ENCODE data around the gene RASA4B. TPM values are rescaled to one million over a fixed set of nuclear protein-coding genes. Genes with fewer than 3 reads are reported as not detected.
"Not testable (repeated sequence)": the region's sequence is repeated elsewhere in the genome, so short reads cannot be mapped to it uniquely, and the experiment has no call there.

Gene RASA4B
- 10 to 100 TPM; 26.5 to 30.7 (median 28.4) TPM for total RNA-seq

DNA sequence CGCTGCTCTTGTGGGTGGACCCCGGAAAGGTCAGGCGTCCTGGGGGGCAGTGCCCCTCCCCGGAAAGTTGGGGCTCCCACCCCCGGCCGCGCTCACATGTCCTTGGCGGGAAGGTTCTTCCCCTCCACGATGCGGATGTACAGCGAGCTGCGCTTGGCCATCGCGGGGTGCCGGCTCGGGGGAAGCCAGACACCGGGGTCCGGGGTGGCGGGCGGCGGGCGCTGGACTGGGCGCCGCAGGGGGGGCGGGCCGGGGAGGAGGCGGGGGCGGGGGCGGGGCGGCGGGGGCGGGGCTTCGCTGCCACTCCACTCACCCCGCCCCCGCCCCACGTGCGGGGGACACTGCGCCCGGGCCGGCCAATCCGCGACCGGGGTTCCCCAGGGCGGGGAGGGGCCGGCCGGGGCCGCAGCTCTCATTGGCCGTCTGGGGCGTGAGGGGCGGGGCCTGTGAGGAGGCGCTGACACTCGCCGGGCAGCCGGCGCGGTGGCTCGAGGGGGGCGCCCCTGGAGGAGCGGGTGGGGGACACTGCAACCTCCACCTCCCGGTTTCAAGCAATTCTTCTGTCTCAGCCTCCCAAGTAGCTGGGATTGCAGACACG, at the start of gene RASA4B:
Gene RASA4B, minus strand, starts transcription at position 228 of the 598 bp plus-strand sequence. Its CDS starts 67 bp downstream, at position 161.
- not testable (repeated sequence) for H3K27ac ChIP-seq, H3K4me1 ChIP-seq, H3K9me3 ChIP-seq, H3K36me3 ChIP-seq, H3K27me3 ChIP-seq
- WGBS = no CpG with 5 or more reads among the region's 61 CpGs
- H3K4me3 ChIP-seq = peak within 1 kb of the TSS; percentile 31
- DNase-seq (ENCODE audit: low spot score in 2 of 2) = peak in 1 of 2 donors; percentile 46

DNA sequence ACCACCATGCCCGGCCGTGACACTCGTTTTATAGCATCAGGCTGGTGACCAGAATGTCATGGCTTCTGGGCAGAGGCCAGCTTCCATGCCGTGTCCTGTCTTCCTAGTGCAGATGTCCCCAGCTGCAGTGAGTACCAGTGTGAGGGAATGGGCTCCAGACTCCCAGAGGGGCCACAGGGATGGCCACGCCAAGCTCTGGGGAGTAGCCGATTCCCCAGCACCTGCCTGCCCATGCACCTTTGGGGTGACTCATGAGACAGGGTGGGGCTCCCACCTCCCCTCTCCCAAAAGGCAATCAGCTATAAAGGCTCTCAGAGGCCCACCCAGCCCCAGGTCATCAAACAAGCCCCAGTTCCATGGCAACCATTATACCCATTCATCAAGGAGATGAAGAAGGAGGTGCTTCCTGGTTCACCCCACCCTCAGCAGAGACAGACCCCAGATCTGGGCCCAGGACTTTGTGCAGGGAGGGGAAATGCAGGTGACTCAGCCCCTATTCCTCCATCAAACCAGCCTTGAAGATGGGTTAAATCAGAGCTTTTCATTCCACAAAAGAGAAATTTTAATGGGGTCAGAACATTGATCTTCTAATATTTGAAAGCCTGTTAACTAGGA, 33.3 kb upstream of the RASA4B start, which contains the start of gene SPDYE2:
Gene SPDYE2, plus strand, starts transcription at position 419 of the 615 bp plus-strand sequence. CDS start 2,030 bp downstream, outside the sequence.
- DNase-seq (ENCODE audit: low spot score in 2 of 2); H3K27ac ChIP-seq; H3K27me3 ChIP-seq; H3K9me3 ChIP-seq; H3K36me3 ChIP-seq; H3K4me3 ChIP-seq; H3K4me1 ChIP-seq: not testable (repeated sequence)
- WGBS = no CpG with 5 or more reads among the region's 6 CpGs

DNA sequence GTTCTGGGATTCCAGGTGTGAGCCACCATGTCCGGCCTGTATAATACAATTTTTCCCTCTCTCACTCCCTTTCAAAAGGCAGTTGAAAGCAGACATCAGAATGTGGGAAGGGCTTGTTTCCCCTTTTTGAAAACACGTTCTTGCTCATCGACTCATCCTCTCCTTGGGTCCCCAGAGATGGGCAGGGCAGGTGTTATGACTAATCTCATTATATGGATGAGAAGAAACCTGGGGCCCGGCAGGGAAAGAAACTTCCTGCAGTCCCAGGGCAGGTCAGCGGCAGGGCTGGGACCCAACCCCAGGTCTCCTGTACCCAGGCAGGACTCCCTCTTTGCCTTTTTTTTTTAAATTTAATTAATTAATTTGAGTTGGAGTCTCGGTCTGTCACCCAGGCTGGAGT, 28.8 kb upstream of the RASA4B start:
- H3K4me1 ChIP-seq, H3K36me3 ChIP-seq, H3K27ac ChIP-seq, H3K4me3 ChIP-seq, H3K27me3 ChIP-seq, H3K9me3 ChIP-seq: not testable (repeated sequence)
- DNase-seq (ENCODE audit: low spot score in 2 of 2) = peak in 1 of 2 donors; percentile 26
- WGBS = no CpG with 5 or more reads among the region's 6 CpGs

DNA sequence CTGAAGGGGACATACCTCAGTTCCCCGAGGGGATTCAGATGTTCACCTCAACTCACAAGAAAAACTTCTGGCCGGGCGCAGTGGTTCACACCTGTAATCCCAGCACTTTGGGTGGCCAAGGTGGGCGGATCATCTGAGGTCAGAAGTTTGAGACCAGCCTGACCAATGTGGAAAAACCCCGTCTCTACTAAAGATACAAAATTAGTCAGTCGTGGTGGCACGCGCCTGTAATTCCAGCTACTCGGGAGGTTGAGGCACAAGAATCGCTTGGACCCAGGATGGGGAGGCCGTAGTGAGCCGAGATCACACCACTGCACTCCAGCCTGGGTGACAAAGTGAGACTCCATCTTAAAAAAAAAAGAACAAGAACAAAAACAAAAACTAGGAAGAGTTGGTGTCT, 27.7 kb upstream of the RASA4B start:
- H3K4me1 ChIP-seq; H3K27ac ChIP-seq; H3K36me3 ChIP-seq; H3K9me3 ChIP-seq; DNase-seq (ENCODE audit: low spot score in 2 of 2); H3K27me3 ChIP-seq; H3K4me3 ChIP-seq: not testable (repeated sequence)
- no CpG with 5 or more reads among the region's 12 CpGs for WGBS

DNA sequence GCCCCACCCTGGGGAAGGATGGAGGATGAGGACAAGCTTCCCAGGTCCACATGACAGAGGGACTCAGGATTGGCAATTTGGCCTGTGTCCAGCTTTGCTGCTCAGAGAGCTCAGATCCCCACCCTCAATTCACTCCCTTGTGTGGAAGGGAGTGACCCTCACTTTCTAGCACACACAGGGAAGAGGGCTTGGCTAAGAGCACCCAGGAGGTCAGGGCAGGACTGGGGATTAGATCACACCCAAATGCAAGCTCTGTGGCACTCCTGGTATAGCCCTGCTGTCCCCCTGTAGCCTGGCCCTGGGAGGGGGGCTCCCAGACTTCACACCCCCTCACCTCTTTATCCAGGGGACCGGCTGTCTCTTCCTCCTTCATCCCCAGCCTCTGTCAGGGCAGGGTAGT, 26.8 kb upstream of the RASA4B start:
- not testable (repeated sequence) for H3K4me3 ChIP-seq; H3K9me3 ChIP-seq; H3K4me1 ChIP-seq; DNase-seq (ENCODE audit: low spot score in 2 of 2); H3K36me3 ChIP-seq; H3K27ac ChIP-seq; H3K27me3 ChIP-seq
- no CpG with 5 or more reads among the region's 1 CpG for WGBS

DNA sequence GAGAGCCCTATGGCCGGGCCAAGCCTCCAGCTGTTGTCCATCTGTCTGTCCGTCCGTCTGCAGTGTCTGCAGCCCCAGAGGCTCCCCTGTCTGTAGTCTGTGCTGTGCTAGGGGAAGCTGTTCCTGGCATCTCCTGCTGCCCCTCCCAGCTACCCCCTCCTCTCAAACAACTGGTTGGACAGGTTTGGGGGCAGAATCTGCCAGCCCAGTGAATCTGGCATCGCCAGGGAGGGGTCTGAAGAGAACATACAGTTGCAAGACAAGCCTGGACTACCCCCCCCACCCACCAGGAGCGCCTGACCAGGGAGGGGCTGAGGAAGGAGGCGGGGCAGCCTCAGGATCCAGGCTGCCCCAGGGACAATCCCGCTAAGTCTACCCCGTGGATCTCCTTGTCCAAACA, 26.0 kb upstream of the RASA4B start, which contains the start of gene UPK3BL2:
Gene UPK3BL2, minus strand, starts transcription at position 101 of the 400 bp plus-strand sequence. Its CDS starts 60 bp downstream, at position 41.
- H3K4me1 ChIP-seq; H3K36me3 ChIP-seq; H3K27me3 ChIP-seq; H3K9me3 ChIP-seq; DNase-seq (ENCODE audit: low spot score in 2 of 2); H3K4me3 ChIP-seq; H3K27ac ChIP-seq: not testable (repeated sequence)
- WGBS = no CpG with 5 or more reads among the region's 8 CpGs

DNA sequence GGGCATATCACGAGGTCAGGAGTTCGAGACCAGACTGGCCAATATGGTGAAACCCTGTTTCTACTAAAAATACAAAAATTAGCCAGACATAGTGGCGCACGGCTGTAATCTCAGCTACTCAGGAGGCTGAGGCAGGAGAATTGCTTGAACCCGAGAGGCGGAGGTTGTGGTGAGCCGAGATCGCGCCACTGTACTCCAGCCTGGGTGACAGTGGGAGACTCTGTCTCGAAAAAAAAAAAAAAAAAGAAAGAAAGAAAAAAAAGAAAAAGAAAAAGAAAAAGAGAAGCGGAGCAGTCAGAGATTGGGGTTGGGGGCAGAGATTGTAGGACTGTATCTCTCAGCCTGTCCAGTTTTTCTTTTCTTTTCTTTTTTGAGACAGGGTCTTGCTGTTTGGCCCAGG, 25.2 kb upstream of the RASA4B start:
- not testable (repeated sequence) for H3K27me3 ChIP-seq, H3K27ac ChIP-seq, H3K4me1 ChIP-seq, H3K9me3 ChIP-seq, H3K36me3 ChIP-seq, H3K4me3 ChIP-seq
- DNase-seq (ENCODE audit: low spot score in 2 of 2) = peak in 1 of 2 donors; percentile 31
- WGBS = no CpG with 5 or more reads among the region's 11 CpGs

DNA sequence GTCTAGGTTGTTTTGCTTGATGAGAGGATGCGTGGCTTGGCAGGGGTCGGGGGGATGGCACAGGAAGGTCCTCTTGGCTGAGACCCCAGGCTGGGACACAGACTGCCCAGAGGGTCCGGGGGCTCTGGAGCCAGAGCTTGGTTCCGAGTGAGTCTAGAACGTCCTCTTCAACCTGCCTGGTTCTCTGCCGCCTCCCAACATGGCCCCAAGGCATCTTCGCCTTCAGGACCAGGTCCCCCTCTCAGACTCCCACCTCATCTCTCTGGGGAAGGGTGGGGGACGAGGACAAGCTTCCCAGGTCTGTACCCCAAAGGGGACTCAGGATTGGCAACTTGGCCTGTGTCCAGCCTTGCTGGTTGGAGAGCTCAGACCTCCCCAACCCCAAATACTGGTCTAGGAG, 24.5 kb upstream of the RASA4B start:
- DNase-seq (ENCODE audit: low spot score in 2 of 2) = peak in 1 of 2 donors; percentile 37
- not testable (repeated sequence) for H3K4me3 ChIP-seq, H3K9me3 ChIP-seq, H3K27ac ChIP-seq, H3K36me3 ChIP-seq, H3K4me1 ChIP-seq, H3K27me3 ChIP-seq
- no CpG with 5 or more reads among the region's 8 CpGs for WGBS

DNA sequence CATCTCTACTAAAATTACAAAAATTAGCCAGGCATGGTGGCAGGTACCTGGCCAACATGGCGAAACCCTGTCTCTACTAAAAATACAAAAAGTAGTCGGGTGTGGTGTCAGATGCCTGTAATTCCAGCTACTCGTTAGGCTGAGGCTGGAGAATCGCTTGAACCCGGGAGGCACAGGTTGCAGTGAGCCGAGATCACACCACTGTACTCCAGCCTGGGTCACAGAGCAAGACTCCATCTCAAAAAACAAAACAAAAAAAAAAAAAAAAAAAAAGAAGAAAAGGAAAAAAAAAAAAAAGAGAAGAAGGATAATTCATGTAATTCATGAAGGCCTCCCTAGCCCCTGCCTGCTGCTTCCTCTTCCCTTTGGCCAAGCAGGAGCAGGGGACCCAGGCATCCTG, 23.0 kb upstream of the RASA4B start:
- no CpG with 5 or more reads among the region's 6 CpGs for WGBS
- not testable (repeated sequence) for H3K27me3 ChIP-seq; H3K4me3 ChIP-seq; H3K4me1 ChIP-seq; H3K36me3 ChIP-seq; DNase-seq (ENCODE audit: low spot score in 2 of 2); H3K9me3 ChIP-seq; H3K27ac ChIP-seq

DNA sequence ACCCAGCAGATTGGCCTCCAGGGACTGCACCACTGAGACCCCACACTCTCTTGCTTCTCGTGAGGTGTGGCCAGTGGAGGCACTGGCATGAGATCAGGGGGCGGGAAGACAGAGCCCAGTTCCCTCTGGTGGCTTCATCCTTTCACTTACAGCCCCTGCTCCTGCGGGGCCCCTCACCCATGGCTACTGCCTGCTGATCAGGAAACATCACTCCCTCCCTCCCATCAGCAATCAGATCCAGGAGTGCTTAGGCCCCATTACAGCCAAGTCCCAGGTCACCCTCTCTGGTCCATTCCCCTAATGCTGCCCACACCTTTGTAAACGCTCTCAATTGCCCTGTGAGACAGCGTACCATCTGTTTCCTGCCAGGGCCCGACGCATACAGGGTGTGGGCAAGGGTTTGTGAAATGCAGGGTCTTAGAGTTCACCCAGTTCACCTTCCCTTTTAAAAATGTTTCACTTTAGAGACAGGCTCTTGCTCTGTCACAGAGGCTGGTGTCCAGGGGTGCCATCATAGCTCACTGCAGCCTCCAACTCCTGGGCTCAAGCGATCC, 17.6 kb upstream of the RASA4B start:
- WGBS = 58% methylated on average over 1 of the region's 8 CpGs
- DNase-seq (ENCODE audit: low spot score in 2 of 2); H3K27me3 ChIP-seq; H3K9me3 ChIP-seq; H3K27ac ChIP-seq; H3K4me1 ChIP-seq; H3K36me3 ChIP-seq; H3K4me3 ChIP-seq: not testable (repeated sequence)

DNA sequence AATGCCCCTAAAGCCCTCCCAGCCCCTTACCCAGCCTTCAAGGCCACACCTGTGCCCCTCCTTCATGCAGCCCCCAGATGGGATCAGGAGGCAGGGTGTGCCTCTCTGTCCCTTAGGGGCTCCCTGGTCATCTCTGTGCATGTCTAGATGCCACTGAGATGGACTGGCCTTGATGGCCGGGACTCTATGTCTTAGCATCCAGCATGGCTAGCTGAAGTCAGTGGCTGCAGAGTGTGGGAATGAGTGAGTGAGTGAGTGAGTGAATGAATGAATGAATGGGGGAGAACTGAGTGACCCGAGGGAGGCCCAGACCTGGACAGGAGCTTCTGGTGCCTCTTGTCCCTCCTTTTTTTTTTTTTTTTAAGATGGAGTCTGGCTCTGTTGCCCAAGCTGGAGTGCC, 14.6 kb upstream of the RASA4B start:
- H3K4me3 ChIP-seq; H3K27me3 ChIP-seq; H3K36me3 ChIP-seq; H3K9me3 ChIP-seq; H3K27ac ChIP-seq; DNase-seq (ENCODE audit: low spot score in 2 of 2); H3K4me1 ChIP-seq: not testable (repeated sequence)
- WGBS = 93% methylated on average over 2 of the region's 2 CpGs

DNA sequence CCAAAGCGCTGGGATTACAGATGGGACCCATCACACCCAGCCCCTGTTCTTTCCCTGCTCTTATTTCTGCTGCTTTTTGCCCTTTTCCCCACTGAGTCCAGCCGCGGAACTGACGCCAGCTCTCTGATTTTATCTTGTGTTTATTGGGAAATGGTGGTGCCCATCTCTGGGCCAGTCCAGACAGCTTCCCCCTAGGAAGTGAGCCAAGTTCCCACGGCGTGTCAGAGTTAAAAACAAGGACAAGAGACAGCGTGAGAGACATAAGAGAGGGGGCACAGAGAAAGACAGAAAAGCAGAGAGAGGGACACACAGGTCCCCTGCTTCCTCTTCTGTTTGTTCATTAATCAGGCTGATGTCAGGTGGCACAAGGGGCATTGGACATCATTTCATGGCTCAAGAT, 14.0 kb upstream of the RASA4B start:
- not testable (repeated sequence) for H3K27ac ChIP-seq, H3K36me3 ChIP-seq, H3K4me1 ChIP-seq, H3K9me3 ChIP-seq, H3K4me3 ChIP-seq, H3K27me3 ChIP-seq
- no CpG with 5 or more reads among the region's 7 CpGs for WGBS
- DNase-seq (ENCODE audit: low spot score in 2 of 2) = peak; percentile 13 to 41

DNA sequence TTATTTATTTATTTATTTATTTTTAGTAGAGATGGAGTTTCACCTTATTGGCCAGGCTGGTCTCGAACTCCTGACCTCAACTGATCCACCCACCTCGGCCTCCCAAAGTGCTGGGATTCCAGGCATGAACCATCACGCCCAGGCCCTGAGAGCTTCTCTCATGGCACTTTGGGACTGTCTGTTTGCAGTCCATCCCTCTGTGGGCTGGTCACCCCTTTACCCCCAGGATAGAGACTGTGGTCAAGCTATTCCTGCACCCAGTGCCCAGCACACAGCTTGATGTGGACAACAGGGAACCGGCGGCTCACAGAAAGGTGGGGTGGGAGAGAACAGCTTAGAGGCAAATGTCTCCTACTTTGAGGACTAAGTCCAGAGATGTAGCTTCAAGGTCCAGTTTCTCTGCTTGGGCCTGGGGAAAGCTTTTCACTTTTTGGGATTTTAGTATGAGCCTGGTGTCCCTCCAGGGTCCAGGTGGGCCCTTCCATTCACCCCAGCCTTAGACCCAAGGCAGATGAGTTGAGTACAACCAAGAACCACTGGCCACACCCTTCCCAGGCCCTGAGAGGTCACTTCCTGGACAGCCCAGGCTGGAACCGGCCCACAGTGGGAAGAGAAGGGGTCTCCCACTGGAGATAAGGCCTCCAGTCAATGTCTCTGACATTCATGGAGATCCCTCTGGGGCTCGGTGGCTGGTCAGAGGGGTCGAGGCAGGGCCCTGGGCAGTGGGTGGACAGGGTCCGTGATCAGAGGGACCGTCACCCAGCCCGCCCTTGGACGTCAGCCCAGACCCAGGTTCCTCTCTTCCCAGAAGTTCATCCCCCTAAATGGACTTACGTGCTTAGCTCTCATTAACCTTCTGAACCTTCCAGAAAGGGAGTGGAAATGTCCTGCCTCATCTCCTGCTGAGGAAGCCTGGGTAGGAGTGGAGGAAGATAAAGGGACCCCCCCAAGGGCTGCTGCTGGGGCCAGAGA, 10.5 kb upstream of the RASA4B start:
- not testable (repeated sequence) for H3K27ac ChIP-seq, H3K9me3 ChIP-seq, H3K36me3 ChIP-seq, H3K4me3 ChIP-seq, H3K27me3 ChIP-seq, H3K4me1 ChIP-seq
- WGBS = no CpG with 5 or more reads among the region's 13 CpGs
- peak in 1 of 2 donors; percentile 45 for DNase-seq (ENCODE audit: low spot score in 2 of 2)

DNA sequence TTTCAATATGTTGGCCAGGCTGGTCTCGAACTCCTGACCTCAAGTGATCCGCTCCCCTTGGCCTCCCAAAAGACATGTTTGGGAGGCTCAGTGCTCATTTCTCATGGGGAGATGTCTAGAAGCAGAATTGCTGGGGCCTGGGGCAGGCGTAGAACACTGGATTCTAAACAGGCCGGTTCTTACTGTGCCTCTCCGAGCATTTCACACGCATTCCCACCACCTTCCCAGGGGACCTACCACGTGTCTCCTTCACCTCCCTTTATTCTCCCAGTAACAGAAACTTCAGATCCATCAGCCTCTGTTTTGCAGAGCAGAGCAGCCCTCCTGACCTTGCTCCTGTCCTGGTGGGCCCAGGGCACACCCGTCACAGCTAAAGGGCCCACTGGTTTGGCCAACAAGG, 9.6 kb upstream of the RASA4B start:
- WGBS = no CpG with 5 or more reads among the region's 8 CpGs
- H3K36me3 ChIP-seq; H3K4me3 ChIP-seq; H3K27ac ChIP-seq; H3K9me3 ChIP-seq; H3K27me3 ChIP-seq; DNase-seq (ENCODE audit: low spot score in 2 of 2); H3K4me1 ChIP-seq: not testable (repeated sequence)

Data from suprapubic skin (tissue), 4 donors.